Fibroblast of villous mesenchyme (primary cell): Measurements from ENCODE around the gene VPS52. TPM values are rescaled to one million over a fixed set of nuclear protein-coding genes. Genes with fewer than 3 reads are reported as not detected.
A peak's percentile ranks its signal among the peaks of the same experiment; 100 is the strongest.

Experiments used
- DNase-seq: peaks from one replicate; pipeline ENCODE4 v3.0.0-alpha.2; 2010; ENCODE audit warnings: low read depth
- H3K4me3 ChIP-seq: 2 replicates; pipeline ENCODE4 v1.5.1; 2011; ENCODE audit warnings: low read depth, mild to moderate bottlenecking, low read length
- total RNA-seq: library from RNA; depleted of rRNA; stranded (reverse); fragments of >200 nt; gene quantifications from 2 replicates; pipeline ENCODE4 v1.2.3, GENCODE V29; 2012
- TF ChIP-seq, protein P1 (sequence below): IDR thresholded peaks from 2 replicates; pipeline ENCODE4 v1.5.1; 2012; ENCODE audit warnings: low read depth, mild to moderate bottlenecking, low read length; ENCODE audit not compliant: insufficient read depth

The VPS52 gene
- total RNA-seq, 1 donor = 38.9 TPM

DNA sequence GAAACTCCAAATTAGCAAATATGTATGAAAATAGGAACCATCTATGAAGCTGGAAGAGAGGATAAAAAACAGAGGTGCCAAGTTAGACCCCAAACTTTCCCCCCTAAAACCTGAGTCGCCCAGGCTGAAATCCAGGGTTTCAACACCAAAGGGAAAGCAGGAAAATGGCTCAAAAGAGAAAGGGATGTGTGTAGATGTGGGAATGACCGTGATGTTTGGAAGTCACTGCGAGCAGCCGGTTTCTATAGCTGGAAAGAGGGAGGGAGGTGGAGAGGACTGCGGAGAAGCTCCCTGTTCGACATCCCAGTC is 58.9 kb downstream of the VPS52 start:
- TF ChIP-seq, protein P1, sequence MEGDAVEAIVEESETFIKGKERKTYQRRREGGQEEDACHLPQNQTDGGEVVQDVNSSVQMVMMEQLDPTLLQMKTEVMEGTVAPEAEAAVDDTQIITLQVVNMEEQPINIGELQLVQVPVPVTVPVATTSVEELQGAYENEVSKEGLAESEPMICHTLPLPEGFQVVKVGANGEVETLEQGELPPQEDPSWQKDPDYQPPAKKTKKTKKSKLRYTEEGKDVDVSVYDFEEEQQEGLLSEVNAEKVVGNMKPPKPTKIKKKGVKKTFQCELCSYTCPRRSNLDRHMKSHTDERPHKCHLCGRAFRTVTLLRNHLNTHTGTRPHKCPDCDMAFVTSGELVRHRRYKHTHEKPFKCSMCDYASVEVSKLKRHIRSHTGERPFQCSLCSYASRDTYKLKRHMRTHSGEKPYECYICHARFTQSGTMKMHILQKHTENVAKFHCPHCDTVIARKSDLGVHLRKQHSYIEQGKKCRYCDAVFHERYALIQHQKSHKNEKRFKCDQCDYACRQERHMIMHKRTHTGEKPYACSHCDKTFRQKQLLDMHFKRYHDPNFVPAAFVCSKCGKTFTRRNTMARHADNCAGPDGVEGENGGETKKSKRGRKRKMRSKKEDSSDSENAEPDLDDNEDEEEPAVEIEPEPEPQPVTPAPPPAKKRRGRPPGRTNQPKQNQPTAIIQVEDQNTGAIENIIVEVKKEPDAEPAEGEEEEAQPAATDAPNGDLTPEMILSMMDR = no peak
- H3K4me3 ChIP-seq = peak overlapping the region; percentile 62

DNA sequence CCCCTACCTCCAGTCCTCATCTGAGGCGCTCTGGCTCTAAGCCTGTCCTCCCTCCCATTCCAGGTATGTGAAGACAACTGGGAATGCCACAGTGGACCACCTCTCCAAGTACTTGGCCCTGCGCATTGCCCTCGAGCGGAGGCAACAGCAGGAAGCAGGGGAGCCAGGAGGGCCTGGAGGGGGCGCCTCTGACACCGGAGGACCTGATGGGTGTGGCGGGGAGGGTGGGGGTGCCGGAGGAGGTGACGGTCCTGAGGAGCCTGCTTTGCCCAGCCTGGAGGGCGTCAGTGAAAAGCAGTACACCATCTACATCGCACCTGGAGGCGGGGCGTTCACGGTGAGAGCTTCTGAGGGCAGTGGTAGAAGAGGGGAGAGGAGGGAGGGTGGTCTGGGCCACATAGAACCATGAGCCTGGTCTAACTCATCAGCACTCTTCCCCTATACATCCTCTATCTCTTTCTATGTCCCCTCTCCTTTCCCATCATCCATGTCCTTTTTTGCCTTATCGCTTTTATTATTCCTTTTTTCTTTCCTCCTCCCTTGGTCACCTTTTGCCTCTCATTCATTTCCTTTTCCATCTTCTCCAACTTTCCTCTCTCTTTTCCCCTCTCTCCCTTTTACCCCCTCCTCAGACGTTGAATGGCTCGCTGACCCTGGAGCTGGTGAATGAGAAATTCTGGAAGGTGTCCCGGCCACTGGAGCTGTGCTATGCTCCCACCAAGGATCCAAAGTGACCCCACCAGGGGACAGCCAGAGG is 59.8 kb downstream of the VPS52 start:
- no peak overlapping the region for H3K4me3 ChIP-seq
- TF ChIP-seq, protein P1 = peak; percentile 2
- DNase-seq = no peak

More for the DNA sequence above, 58.9 kb downstream of the VPS52 start:
- DNase-seq = peak; percentile 12

DNA sequence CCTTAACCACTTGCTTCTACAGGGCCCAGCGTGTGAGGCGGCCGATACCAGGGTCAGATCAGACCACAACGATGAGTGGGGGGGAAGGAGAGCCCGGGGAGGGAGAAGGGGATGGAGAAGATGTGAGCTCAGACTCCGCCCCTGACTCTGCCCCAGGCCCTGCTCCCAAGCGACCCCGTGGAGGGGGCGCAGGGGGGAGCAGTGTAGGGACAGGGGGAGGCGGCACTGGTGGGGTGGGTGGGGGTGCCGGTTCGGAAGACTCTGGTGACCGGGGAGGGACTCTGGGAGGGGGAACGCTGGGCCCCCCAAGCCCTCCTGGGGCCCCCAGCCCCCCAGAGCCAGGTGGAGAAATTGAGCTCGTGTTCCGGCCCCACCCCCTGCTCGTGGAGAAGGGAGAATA is 60.5 kb downstream of the VPS52 start:
- TF ChIP-seq, protein P1 = no peak
- no peak overlapping the region for H3K4me3 ChIP-seq
- no peak for DNase-seq

DNA sequence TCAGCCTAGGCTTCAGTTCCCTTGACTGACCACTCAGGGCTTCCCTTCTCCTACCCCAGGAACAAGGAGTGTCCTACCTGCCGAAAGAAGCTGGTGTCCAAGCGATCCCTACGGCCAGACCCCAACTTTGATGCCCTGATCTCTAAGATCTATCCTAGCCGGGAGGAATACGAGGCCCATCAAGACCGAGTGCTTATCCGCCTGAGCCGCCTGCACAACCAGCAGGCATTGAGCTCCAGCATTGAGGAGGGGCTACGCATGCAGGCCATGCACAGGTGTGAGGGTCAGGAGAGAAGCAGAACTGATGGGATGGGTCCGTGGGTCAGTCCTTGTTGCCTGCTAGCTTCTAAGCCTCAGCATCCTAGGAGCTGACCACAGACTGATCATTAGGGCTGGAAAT is 61.8 kb downstream of the VPS52 start:
- TF ChIP-seq, protein P1 = no peak
- no peak for DNase-seq
- H3K4me3 ChIP-seq = no peak overlapping the region

DNA sequence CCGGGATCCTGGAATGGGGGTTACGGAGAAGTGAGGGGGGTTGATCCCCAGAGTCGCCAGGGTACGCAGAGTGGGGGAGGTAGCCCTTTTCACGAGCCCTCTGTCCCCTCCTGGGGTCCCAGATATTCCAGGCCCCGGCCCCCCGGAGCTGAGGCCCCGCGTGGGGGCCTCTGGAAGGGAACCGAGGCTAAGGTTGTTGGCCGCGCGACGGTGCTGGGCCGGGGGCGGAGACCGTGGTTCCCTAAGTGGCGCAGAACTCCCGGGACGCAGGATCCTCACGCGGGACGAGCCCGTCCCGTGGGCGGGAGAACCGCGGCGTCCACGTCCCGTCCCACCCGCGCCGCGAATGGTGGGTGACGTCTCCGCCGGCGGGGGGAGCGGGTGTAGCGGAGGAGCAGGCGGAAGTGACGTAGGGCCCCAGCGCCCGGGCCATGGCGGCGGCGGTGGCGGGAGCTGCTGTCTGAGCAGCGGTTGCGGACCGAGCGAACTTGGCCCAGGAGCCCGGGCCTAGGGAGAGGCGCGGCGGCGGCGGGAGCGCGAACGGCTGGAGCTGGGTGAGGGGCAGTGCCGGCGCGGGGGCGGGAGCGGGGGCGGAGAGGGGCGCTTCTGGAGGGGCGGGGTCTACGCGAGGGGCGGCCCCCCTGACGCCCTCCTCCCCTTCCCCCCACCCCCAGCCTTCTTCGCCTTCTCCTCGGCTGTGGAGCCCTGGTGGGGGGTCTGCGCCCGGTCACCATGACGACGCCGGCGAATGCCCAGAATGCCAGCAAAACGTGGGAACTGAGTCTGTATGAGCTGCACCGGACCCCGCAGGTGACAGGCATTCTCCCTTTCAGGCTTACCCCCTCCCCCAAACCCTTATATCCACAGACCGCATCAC is 63.3 kb downstream of the VPS52 start, which contains the start of gene RING1:
Gene RING1 (plus strand): TSS at position 410 of the 877 bp plus-strand sequence. CDS start 323 bp downstream, at position 733.
- TF ChIP-seq, protein P1 = no peak
- peak within 1 kb of the TSS; percentile 83 for H3K4me3 ChIP-seq
- DNase-seq = peak; percentile 74

DNA sequence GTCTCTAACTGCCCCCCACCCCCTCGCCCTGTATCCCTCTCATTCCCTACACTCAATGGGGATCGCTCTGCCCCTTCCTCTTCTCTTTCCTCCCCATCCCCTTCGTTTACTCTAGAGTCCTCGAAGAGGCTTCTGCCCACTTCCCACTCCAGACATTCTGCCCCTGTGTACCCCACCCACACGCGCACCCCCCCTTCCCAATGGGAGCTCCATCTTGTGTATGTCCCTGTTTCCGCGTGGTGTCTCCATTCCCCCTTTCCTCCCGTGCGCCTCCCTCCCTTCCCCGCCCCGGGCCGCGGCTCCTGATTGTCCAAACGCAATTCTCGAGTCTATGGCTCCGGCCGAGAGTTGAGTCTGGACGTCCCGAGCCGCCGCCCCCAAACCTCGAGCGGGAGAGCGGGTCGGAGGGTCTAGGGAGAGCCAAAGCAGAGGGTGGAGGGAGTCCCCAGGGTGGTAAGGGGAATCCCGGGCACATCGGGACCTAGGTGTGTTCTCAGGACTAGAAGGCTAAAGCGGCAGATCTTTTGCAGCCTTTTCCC is 64.1 kb downstream of the VPS52 start:
- TF ChIP-seq, protein P1 = no peak
- peak; percentile 62 for DNase-seq
- peak overlapping the region; percentile 83 for H3K4me3 ChIP-seq
